ENCODE data around the gene RAB44. TPM values are rescaled to one million over a fixed set of nuclear protein-coding genes. Genes with fewer than 3 reads are reported as not detected.

Gene RAB44
- total RNA-seq, 1 experiment from 2014 or later = 0.11 TPM

DNA sequence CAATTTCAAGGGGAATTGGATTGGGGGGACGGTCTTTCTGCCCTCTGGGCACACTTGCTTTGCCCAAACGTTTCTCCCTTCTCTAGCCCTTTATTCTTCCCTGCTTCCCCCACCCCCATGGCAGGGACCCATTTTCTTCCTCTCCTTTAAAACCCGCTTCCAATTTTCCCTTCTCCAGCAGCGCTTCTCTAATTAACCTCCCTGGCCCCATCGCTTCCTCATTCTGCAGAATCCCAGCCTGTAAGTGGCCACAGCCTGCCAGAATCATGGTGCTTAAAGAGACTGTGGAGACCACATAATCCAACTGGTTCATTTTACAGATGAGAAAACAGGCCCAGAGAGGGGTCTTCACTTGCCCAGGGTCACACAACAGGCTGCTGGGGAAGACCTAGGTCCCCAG is 80.2 kb downstream of the RAB44 start:
- peaks cover 24% of the 10 kb centered on the region for H3K4me1 Mint-ChIP-seq
- no peak for TF ChIP-seq AFF4 (CRISPR knock-in tag; IDR thresholded peaks at IDR 0.05; ENCODE audit: borderline replicate concordance)
- TF ChIP-seq NFE2L1 (CRISPR knock-in tag; IDR thresholded peaks at IDR 0.05) = no peak
- no peak for TF ChIP-seq ATF1 (CRISPR knock-in tag; IDR thresholded peaks at IDR 0.05)
- TF ChIP-seq, protein P1, sequence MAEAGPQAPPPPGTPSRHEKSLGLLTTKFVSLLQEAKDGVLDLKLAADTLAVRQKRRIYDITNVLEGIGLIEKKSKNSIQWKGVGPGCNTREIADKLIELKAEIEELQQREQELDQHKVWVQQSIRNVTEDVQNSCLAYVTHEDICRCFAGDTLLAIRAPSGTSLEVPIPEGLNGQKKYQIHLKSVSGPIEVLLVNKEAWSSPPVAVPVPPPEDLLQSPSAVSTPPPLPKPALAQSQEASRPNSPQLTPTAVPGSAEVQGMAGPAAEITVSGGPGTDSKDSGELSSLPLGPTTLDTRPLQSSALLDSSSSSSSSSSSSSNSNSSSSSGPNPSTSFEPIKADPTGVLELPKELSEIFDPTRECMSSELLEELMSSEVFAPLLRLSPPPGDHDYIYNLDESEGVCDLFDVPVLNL (CRISPR knock-in tag; IDR thresholded peaks at IDR 0.05; ENCODE audit: borderline replicate concordance, low read depth) = no peak
- no peak for TF ChIP-seq JAZF1 (CRISPR knock-in tag; IDR thresholded peaks at IDR 0.05)
- no peak for TF ChIP-seq ZNF121 (CRISPR knock-in tag; IDR thresholded peaks at IDR 0.05)
- TF ChIP-seq, protein P2, sequence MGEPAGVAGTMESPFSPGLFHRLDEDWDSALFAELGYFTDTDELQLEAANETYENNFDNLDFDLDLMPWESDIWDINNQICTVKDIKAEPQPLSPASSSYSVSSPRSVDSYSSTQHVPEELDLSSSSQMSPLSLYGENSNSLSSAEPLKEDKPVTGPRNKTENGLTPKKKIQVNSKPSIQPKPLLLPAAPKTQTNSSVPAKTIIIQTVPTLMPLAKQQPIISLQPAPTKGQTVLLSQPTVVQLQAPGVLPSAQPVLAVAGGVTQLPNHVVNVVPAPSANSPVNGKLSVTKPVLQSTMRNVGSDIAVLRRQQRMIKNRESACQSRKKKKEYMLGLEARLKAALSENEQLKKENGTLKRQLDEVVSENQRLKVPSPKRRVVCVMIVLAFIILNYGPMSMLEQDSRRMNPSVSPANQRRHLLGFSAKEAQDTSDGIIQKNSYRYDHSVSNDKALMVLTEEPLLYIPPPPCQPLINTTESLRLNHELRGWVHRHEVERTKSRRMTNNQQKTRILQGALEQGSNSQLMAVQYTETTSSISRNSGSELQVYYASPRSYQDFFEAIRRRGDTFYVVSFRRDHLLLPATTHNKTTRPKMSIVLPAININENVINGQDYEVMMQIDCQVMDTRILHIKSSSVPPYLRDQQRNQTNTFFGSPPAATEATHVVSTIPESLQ (CRISPR knock-in tag; IDR thresholded peaks at IDR 0.05) = no peak
- TF ChIP-seq ZBTB43 (CRISPR knock-in tag; IDR thresholded peaks at IDR 0.05) = no peak
- TF ChIP-seq E2F5 (CRISPR knock-in tag; IDR thresholded peaks at IDR 0.05) = no peak
- TF ChIP-seq ZBTB21 (CRISPR knock-in tag; IDR thresholded peaks at IDR 0.05; ENCODE audit: borderline replicate concordance) = no peak
- ChIA-PET CTCF (interaction anchor here (0.7 to 17.0 kb wide), 4 partner anchors 11 to 186 kb away, joined by 3 to 454 read pairs (median 6); no protein-coding TSS in a partner anchor), POLR2A (no interaction called here)
- DNase-seq (ENCODE audit: low spot score) (no peak), ATAC-seq (no peak)
- H3K27me3 Mint-ChIP-seq (ENCODE audit: low read depth) = no peaks in the 10 kb centered on the region
- no peak overlapping the region for H3K27ac Mint-ChIP-seq
- H3K36me3 Mint-ChIP-seq = no peaks in the 10 kb centered on the region
- H3K4me3 Mint-ChIP-seq = peak overlapping the region; percentile 62
- no peaks in the 10 kb centered on the region for H3K9me3 Mint-ChIP-seq

DNA sequence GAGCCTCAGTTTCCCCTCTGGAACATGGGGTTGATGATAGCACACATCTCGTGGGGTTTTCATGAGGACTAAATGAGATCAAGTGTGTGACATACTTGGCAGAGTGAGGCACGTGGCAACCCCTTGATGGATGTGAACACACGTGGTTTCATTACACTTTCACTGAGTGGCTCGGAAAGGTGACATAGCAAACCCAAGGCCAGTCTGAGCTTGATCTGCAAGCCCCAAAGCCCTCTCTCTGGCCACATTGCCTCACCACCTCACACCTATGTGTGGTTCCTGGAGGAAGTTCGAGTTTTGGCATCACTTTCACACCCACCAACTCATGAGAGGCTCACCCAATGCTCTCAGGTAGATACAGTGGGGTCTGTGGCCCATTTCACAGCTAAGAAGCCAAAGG is 81.6 kb downstream of the RAB44 start:
- CTCF ChIA-PET = interaction anchor here (0.5 to 17.0 kb wide), 4 partner anchors 9 to 74 kb away, joined by 3 to 454 read pairs (median 4); no protein-coding TSS in a partner anchor
- no peak for TF ChIP-seq ZNF121 (CRISPR knock-in tag; IDR thresholded peaks at IDR 0.05)
- no peak for TF ChIP-seq ZBTB43 (CRISPR knock-in tag; IDR thresholded peaks at IDR 0.05)
- no peak for TF ChIP-seq ZBTB21 (CRISPR knock-in tag; IDR thresholded peaks at IDR 0.05; ENCODE audit: borderline replicate concordance)
- no peak for TF ChIP-seq CREM (CRISPR knock-in tag; IDR thresholded peaks at IDR 0.05)
- TF ChIP-seq FOXP4 (CRISPR knock-in tag; IDR thresholded peaks at IDR 0.05) = no peak
- TF ChIP-seq SP1 (CRISPR knock-in tag; conservative IDR thresholded peaks at IDR 0.05) = no peak
- TF ChIP-seq PRDM15 (CRISPR knock-in tag; IDR thresholded peaks at IDR 0.05) = no peak
- no peak for TF ChIP-seq ZSCAN18 (CRISPR knock-in tag; IDR thresholded peaks at IDR 0.05)

More for the DNA sequence above, 81.6 kb downstream of the RAB44 start:
- DNase-seq (ENCODE audit: low spot score) (no peak), ATAC-seq (no peak)
- peaks cover 24% of the 10 kb centered on the region for H3K4me1 Mint-ChIP-seq
- no peak overlapping the region for H3K27ac Mint-ChIP-seq
- H3K4me3 Mint-ChIP-seq = no peak overlapping the region
- H3K27me3 Mint-ChIP-seq (ENCODE audit: low read depth) = no peaks in the 10 kb centered on the region
- H3K36me3 Mint-ChIP-seq = no peaks in the 10 kb centered on the region
- no peaks in the 10 kb centered on the region for H3K9me3 Mint-ChIP-seq
- POLR2A ChIA-PET = no interaction called here

Measured in WTC11 (cell line).